Kidney tubule cell (primary cell): ENCODE data around the gene PAK3.

Source experiments
- DNase-seq: peaks from one replicate; pipeline ENCODE4 v3.0.0-alpha.2; 2018; ENCODE audit warnings: low spot score

The PAK3 gene

DNA sequence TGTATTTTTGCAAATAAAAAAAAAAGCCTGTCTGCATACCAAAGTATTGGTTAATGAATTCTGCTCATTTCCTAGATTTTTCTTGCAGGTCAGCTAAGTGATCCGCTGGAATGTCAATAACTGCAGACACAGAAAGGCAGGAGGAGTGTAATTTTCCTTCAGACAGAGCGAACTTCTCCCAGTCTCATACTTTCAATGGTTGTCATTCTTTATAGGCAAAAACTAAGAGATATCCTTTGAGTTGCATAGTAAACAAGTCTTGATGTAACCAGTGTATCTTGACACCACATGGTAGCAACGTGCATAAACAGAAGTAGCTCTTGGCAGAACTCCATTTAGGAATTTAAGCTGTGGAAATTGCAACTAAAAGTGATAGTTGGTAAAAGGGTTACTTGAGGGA lies 166.1 kb downstream of the PAK3 start:
- peak; percentile 13 for DNase-seq

DNA sequence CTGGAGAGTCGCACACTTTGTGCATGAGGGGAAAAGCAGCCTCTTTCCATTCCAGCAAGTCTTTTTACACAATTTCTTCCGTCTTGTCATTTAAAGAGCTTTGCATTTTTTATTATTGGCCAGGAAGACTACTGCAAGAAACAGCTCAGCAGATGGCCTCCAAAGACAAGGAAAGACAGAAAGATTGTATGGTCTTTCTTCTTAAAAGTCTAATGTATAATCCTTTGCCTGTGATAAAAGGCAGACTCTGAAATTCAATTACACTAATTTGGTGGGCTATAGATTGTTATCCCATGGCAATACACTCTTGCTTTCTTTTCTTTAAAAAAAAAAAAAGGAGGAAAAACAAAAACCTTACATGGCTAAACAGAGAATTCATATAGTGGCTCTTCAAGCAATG lies 168.4 kb downstream of the PAK3 start:
- no peak for DNase-seq

DNA sequence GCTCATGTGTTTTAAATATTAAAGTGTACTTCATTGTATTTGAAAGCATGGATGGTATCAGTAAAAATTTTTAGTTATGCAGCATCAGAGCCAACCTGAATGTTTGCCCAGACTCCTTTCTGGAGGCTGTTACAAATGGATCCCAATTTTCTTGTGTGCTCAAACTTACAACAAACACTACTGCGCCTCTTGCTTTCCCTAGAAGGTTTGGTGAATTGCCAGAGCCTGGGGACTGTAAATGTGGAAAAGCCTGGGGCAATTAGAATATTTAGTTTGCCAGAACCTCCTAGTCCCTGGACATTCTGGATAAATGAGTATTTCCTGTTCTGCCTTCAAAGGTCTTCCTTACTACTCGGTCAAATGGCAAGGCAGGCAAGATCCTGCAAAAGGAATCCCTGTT lies 169.5 kb downstream of the PAK3 start:
- DNase-seq, result no peak

DNA sequence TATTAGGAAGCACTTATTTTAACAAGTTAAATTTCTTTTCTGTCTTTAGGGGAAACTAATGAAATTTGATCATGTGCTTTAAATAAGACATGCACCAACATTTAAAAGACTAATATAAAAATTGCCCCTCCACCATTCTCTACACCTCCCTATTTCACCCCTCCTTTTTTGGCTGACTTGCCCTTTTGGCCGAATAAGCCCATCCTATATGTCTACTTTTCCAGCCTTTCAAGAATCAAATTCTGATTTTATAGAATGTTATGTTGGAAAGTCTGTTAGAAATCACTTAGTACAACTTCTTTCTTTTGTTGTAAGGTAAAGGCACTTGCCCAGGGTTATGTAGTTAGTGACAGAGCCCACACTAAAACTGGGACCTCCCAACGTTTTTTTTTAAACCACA lies 172.5 kb downstream of the PAK3 start:
- DNase-seq, result no peak

DNA sequence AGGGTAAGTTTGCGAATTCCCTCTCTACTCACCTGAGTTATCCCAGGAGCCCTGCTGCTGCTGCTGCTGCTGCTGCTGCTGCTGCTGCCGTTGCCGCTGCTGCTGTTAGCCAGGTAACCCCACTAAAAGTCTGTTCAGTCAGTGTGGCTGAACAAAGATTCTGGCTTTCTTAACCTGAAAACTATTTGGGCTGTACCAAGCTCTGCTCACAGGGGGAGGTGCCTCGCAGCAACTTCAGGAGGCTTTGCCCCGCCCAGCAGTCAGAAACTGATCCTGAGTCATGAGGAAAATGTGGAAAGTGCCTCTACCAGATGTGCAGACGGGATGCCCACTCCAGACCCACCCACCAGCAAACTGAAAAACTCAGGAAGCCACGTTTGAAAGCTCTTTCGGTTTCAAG lies 174.3 kb downstream of the PAK3 start, which contains the start of gene CAPN6:
Gene CAPN6, minus strand, starts transcription at position 145 of the 400 bp plus-strand sequence. CDS start 6,547 bp downstream, outside the sequence.
- peak; percentile 55 for DNase-seq
